Fibroblast of lung (primary cell): ENCODE results near the gene LCNL1. TPM values are rescaled to one million over a fixed set of nuclear protein-coding genes. Genes with fewer than 3 reads are reported as not detected.

ENCODE experiments used
- DNase-seq, 2 donors: peaks; one replicate each; pipeline versions ENCODE4 v3.0.0 to v3.0.0-alpha.2; 2010; ENCODE audit warnings: low read depth in 2 of 2
- H2AFZ ChIP-seq: 2 replicates; pipeline ENCODE4 v1.5.1; 2012; ENCODE audit warnings: low read length, control low read depth, inconsistent platforms
- H3K27ac ChIP-seq: 2 replicates; pipeline ENCODE4 v1.5.1; 2011; ENCODE audit warnings: low read length, control low read depth; ENCODE audit not compliant: insufficient read depth
- H3K27me3 ChIP-seq: 2 replicates; pipeline ENCODE4 v1.5.1; 2011; ENCODE audit warnings: mild to moderate bottlenecking, low read length; ENCODE audit not compliant: control insufficient read depth, insufficient read depth
- H3K36me3 ChIP-seq: 2 replicates; pipeline ENCODE4 v1.5.1; 2011; ENCODE audit warnings: low read length; ENCODE audit not compliant: control insufficient read depth, insufficient read depth
- H3K4me1 ChIP-seq: 2 replicates; pipeline ENCODE4 v1.5.1; 2011; ENCODE audit warnings: low read length; ENCODE audit not compliant: control insufficient read depth, insufficient read depth; ENCODE audit errors: extremely low read depth
- H3K4me2 ChIP-seq: 2 replicates; pipeline ENCODE4 v1.5.1; 2011; ENCODE audit warnings: low read length, control low read depth; ENCODE audit not compliant: insufficient read depth; ENCODE audit errors: extremely low read depth
- H3K4me3 ChIP-seq, 4 experiments: fragments of 200-600 bp in 1 of 4; sonication (generic) in 1 of 4; replicated peaks in 1 of 4; 2 replicates each; pipeline ENCODE4 v1.5.1; 2011 to 2016; ENCODE audit warnings: low read length in 4 of 4, low read depth in 3 of 4, mild to moderate bottlenecking in 3 of 4, control low read depth in 2 of 4, inconsistent platforms in 1 of 4, mixed read lengths in 1 of 4; ENCODE audit not compliant: insufficient read depth in 1 of 4; ENCODE audit errors: control extremely low read depth in 1 of 4
- H3K79me2 ChIP-seq: 2 replicates; pipeline ENCODE4 v1.5.1; 2012; ENCODE audit warnings: mild to moderate bottlenecking, low read length, inconsistent platforms; ENCODE audit not compliant: control insufficient read depth, insufficient read depth
- H3K9ac ChIP-seq: 2 replicates; pipeline ENCODE4 v1.5.1; 2011; ENCODE audit warnings: mild to moderate bottlenecking, low read length, control low read depth; ENCODE audit not compliant: insufficient read depth
- H3K9me3 ChIP-seq: 2 replicates; pipeline ENCODE4 v1.5.1; 2012; ENCODE audit warnings: low read depth, low read length; ENCODE audit not compliant: control insufficient read depth, insufficient read depth
- H4K20me1 ChIP-seq: 2 replicates; pipeline ENCODE4 v1.5.1; 2011; ENCODE audit warnings: low read length; ENCODE audit not compliant: control insufficient read depth, insufficient read depth; ENCODE audit errors: extremely low read depth
- EZH2 ChIP-seq: IDR thresholded peaks from 2 replicates; pipeline ENCODE4 v1.5.1; 2012; ENCODE audit warnings: low read length, control low read depth, mild to moderate bottlenecking; ENCODE audit errors: missing control alignments
- polyA plus RNA-seq, 2 donors: library from polyadenylated mRNA; depleted of rRNA in 1 of 2; stranded (reverse) in 1 of 2; unstranded in 1 of 2; fragments of >200 nt; gene quantifications; 2 replicates each; pipeline ENCODE4 v1.2.1, GENCODE V29; 2011 to 2012; ENCODE audit warnings: missing spikeins in 1 of 2
- total RNA-seq: library from RNA; depleted of rRNA; stranded (reverse); fragments of >200 nt; gene quantifications from 2 replicates; pipeline ENCODE4 v1.2.1, GENCODE V29; 2014
- TF ChIP-seq, protein P1 (sequence below), 2 donors: IDR thresholded peaks in 1 of 2; conservative IDR thresholded peaks in 1 of 2; 1 replicate in 1 of 2; 2 replicates in 1 of 2; pipeline ENCODE4 v1.5.1; 2011 to 2012; ENCODE audit warnings: low read length in 2 of 2, control low read depth in 1 of 2, inconsistent platforms in 1 of 2, low read depth in 1 of 2, mild to moderate bottlenecking in 1 of 2

LCNL1 gene
- total and polyA plus RNA-seq, 2 donors (not counting 1 experiment from before 2014, with no cell fraction given), result 1.4 to 6.3 TPM

DNA sequence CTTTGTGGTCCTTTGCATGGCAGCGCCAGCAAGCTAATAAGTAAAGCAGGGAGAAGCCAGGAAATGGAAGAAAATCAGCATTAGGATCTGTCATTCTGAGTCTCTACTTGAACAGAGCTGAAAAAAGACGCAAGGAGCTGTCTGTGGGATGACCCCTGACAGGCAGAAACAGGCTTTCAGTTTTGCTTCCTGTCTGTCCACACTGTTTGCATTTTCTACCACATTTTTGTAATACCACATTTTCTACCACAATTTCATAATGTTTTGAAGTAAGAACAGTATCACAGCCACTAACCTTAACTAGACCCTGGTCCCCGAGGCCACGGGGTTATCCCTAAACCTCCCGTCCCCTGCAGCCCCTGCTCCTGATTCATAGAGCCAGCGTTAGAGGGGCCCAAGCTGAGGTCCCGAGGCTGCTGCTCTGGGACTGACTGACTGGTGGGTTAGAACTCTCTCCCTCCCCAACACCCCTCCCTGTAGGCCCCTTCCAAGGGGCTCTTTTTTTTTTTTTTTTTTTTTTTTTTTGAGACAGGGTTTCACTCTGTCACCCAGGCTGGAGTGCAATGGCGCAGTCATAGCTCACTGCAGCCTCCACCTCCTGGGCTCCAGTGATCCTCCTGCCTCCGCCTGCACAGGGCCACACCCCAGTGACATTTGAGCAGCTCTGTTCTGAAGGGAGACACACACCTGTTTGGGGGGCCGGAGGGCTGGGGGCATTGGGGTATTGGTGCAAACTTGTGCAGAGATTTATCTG lies 17.6 kb downstream of the LCNL1 start:
- Histone ChIP-seq H3K4me1 (peaks cover 13% of the 10 kb centered on the region), H3K4me3 (no peak overlapping the region), H4K20me1 (no peaks in the 10 kb centered on the region), H3K27me3 (no peaks in the 10 kb centered on the region), H3K79me2 (no peaks in the 10 kb centered on the region), H3K4me2 (peak overlapping the region; percentile 7), H2AFZ (no peak overlapping the region), H3K9ac (no peak overlapping the region), H3K36me3 (no peaks in the 10 kb centered on the region), H3K9me3 (no peaks in the 10 kb centered on the region), H3K27ac (no peak overlapping the region)
- DNase-seq, result peak; percentile 67 to 68
- TF ChIP-seq, protein P1, sequence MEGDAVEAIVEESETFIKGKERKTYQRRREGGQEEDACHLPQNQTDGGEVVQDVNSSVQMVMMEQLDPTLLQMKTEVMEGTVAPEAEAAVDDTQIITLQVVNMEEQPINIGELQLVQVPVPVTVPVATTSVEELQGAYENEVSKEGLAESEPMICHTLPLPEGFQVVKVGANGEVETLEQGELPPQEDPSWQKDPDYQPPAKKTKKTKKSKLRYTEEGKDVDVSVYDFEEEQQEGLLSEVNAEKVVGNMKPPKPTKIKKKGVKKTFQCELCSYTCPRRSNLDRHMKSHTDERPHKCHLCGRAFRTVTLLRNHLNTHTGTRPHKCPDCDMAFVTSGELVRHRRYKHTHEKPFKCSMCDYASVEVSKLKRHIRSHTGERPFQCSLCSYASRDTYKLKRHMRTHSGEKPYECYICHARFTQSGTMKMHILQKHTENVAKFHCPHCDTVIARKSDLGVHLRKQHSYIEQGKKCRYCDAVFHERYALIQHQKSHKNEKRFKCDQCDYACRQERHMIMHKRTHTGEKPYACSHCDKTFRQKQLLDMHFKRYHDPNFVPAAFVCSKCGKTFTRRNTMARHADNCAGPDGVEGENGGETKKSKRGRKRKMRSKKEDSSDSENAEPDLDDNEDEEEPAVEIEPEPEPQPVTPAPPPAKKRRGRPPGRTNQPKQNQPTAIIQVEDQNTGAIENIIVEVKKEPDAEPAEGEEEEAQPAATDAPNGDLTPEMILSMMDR (conservative IDR thresholded peaks at IDR 0.05 in 1 of 2, IDR thresholded peaks at IDR 0.05 in 1 of 2; ENCODE audit: low read depth in 1 of 2, low read length in 2 of 2), result no peak
- TF ChIP-seq EZH2, result no peak

DNA sequence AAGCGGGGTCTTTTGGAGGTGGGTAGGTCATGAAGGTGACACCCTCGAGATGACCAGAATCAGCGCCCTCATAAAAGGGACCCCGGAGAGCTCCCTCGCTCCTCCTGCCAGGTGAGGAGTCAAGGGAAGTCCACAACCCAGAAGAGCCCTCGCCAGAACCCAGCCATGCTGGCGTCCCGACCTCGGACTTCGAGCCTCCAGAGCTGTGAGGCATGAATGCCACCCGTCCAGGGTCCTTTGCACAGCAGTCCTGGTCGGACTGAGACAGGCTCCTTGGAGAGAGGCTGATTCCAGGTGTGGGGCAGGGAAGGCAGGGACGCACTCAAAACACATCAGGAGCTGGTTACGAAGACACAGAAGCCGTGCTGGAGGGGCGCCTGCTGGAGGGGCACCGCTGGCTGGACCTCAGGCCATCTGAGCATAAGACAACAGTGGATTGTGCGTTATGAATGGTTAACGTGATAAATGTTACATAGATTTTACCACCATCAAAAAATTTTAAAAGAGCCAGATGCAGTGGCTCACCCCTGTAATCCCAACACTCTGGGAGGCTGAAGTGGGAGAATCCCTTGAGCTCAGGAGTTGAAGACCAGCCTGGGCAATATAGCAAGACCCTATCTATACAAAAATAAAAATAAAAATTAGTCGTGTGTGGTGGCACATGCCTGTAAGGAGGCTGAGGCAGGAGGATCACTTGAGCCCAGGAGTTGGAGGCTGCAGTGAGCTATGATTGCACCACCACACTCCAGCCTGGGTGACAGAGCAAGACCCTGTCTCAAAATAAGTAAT lies 19.3 kb downstream of the LCNL1 start:
- Histone ChIP-seq H3K9me3 (no peaks in the 10 kb centered on the region), H3K4me1 (peaks cover 16% of the 10 kb centered on the region), H3K4me3 (no peak overlapping the region), H3K36me3 (no peaks in the 10 kb centered on the region), H2AFZ (no peak overlapping the region), H3K79me2 (no peaks in the 10 kb centered on the region), H3K27me3 (no peaks in the 10 kb centered on the region), H3K9ac (no peak overlapping the region), H3K27ac (no peak overlapping the region), H3K4me2 (no peak overlapping the region), H4K20me1 (no peaks in the 10 kb centered on the region)
- no peak for DNase-seq
- TF ChIP-seq, protein P1 (conservative IDR thresholded peaks at IDR 0.05 in 1 of 2, IDR thresholded peaks at IDR 0.05 in 1 of 2; ENCODE audit: low read depth in 1 of 2, low read length in 2 of 2), result no peak
- no peak for TF ChIP-seq EZH2

DNA sequence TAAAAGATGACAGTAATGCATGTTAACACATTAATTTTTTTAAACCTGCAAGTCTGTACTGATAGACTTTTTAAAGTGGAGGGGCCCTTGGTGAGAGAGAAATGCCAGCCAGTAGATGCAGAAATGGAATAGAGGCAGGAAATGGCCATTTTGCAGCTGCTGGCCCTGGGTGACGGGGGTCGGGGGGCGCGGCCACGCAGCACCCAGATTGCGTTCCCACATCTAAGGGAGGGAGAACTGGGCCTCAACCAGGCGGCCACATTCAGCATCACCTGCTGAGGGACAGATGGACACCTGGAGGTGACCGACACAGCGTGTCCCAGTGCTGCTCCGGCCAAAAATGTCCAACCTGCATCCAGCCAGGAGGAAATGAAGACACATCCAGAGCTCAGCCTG lies 19.9 kb downstream of the LCNL1 start:
- no peak for DNase-seq
- TF ChIP-seq EZH2, result no peak
- TF ChIP-seq, protein P1 (conservative IDR thresholded peaks at IDR 0.05 in 1 of 2, IDR thresholded peaks at IDR 0.05 in 1 of 2; ENCODE audit: low read depth in 1 of 2, low read length in 2 of 2), result no peak
- Histone ChIP-seq H3K4me2 (no peak overlapping the region), H3K9ac (no peak overlapping the region), H3K27me3 (no peaks in the 10 kb centered on the region), H3K9me3 (no peaks in the 10 kb centered on the region), H3K36me3 (no peaks in the 10 kb centered on the region), H3K4me3 (no peak overlapping the region), H2AFZ (no peak overlapping the region), H3K79me2 (no peaks in the 10 kb centered on the region), H4K20me1 (no peaks in the 10 kb centered on the region), H3K27ac (no peak overlapping the region), H3K4me1 (peaks cover 19% of the 10 kb centered on the region)
